Right lobe of liver (tissue), 6 donors: ENCODE data around the gene GABRR3. TPM values are rescaled to one million over a fixed set of nuclear protein-coding genes. Genes with fewer than 3 reads are reported as not detected.
A peak's percentile ranks its signal among the peaks of the same experiment; 100 is the strongest.

Source experiments
- ATAC-seq, 4 donors: fragments of 200-7000 bp; cut with Tn5 transposase; one replicate each; pipeline ENCODE4 v1.9.1; 2020; ENCODE audit warnings: mild to moderate bottlenecking in 4 of 4, moderate library complexity in 4 of 4
- DNase-seq, 3 donors: peaks; one replicate each; pipeline ENCODE4 v3.0.0-alpha.2; 2020
- H3K27ac ChIP-seq, 3 donors: fragments of 200-600 bp; one replicate each; pipeline ENCODE4 v1.8.0; 2022
- H3K27me3 ChIP-seq, 2 donors: fragments of 200-600 bp; one replicate each; pipeline ENCODE4 v1.8.0; 2022
- H3K36me3 ChIP-seq, 4 donors: fragments of 200-600 bp; sonication (generic) in 1 of 4; one replicate each; pipeline versions ENCODE4 v1.5.1 to v1.8.0; 2017 to 2022; ENCODE audit warnings: control low read depth in 1 of 4
- H3K4me1 ChIP-seq, 4 donors: fragments of 200-600 bp; sonication (generic) in 1 of 4; one replicate each; pipeline versions ENCODE4 v1.5.1 to v1.8.0; 2017 to 2022; ENCODE audit warnings: control low read depth in 1 of 4
- H3K4me3 ChIP-seq, 3 donors: fragments of 200-600 bp; one replicate each; pipeline ENCODE4 v1.8.0; 2022
- H3K9me3 ChIP-seq, 4 donors: fragments of 200-600 bp; sonication (generic) in 1 of 4; one replicate each; pipeline versions ENCODE4 v1.5.1 to v1.8.0; 2017 to 2022; ENCODE audit warnings: control low read depth in 1 of 4
- POLR2A ChIP-seq: fragments of 450-650 bp; IDR thresholded peaks from one replicate; pipeline ENCODE4 v1.6.1; 2017; ENCODE audit warnings: antibody characterized with exemption, mild to moderate bottlenecking
- WGBS: methylation state at CpG from one replicate; pipeline ENCODE4 v1.1.6; 2018; ENCODE audit warnings: low coverage, low lambda C conversion rate; ENCODE audit not compliant: insufficient coverage; ENCODE audit errors: missing lambda C conversion rate; 5-methylcytosine and 5-hydroxymethylcytosine counted together
- intact Hi-C, 2 donors: fragments of 100-400 bp; cut with DNase I; formaldehyde crosslinking; loops; one replicate each; pipeline versions ENCODE4 v1.11.2 to v1.14.1; 2022
- total RNA-seq, 6 experiments: library from RNA; depleted of rRNA in 2 of 6; stranded (reverse); fragments of >200 nt in 2 of 6; fragmentation: NEBNext Ultra II Directional in 3 of 6; extraction: Animal tissue kit (Norgen Biotek cat#: 25700) in 3 of 6; gene quantifications; one replicate each; pipeline versions ENCODE4 v1.1.0 to v1.2.4, GENCODE V29; 2016 to 2023
- TF ChIP-seq, protein P1 (sequence below), 4 donors: fragments of 200-600 bp in 3 of 4; fragments of 450-650 bp in 1 of 4; IDR thresholded peaks; one replicate each; pipeline versions ENCODE4 v1.5.1 to v1.8.0; 2016 to 2022; ENCODE audit warnings: antibody characterized with exemption in 4 of 4, mild to moderate bottlenecking in 2 of 4
- donor health status: DM: no; HTN: yes; CAD: no.
- donor health status: DM: no; HTN: no; CAD: no.
- donor health status: DM: no; HTN: no; CAD: no.
- donor health status: DM: no; HTN: yes; CAD: no.
- donor health status: DM: no; HTN: yes; CAD: no.

GABRR3 gene
- total RNA-seq, 6 experiments from 2014 or later, result 0.51 TPM; not detected in 5

GRCh38 chr3:97940034-97940433 is 95.1 kb downstream of the GABRR3 start:
- DNase-seq (no peak), ATAC-seq (peak; percentile 52 to 70 (median 64))
- Histone ChIP-seq H3K9me3 (no peaks in the 10 kb centered on the region), H3K27me3 (no peaks in the 10 kb centered on the region), H3K27ac (no peak overlapping the region), H3K4me3 (no peak overlapping the region), H3K36me3 (peaks cover 0 to 27% (median 5%) of the 10 kb centered on the region in 4 donors), H3K4me1 (no peaks in the 10 kb centered on the region)
- intact Hi-C loops, result no loop called here
- no peak for TF ChIP-seq POLR2A
- TF ChIP-seq, protein P1, sequence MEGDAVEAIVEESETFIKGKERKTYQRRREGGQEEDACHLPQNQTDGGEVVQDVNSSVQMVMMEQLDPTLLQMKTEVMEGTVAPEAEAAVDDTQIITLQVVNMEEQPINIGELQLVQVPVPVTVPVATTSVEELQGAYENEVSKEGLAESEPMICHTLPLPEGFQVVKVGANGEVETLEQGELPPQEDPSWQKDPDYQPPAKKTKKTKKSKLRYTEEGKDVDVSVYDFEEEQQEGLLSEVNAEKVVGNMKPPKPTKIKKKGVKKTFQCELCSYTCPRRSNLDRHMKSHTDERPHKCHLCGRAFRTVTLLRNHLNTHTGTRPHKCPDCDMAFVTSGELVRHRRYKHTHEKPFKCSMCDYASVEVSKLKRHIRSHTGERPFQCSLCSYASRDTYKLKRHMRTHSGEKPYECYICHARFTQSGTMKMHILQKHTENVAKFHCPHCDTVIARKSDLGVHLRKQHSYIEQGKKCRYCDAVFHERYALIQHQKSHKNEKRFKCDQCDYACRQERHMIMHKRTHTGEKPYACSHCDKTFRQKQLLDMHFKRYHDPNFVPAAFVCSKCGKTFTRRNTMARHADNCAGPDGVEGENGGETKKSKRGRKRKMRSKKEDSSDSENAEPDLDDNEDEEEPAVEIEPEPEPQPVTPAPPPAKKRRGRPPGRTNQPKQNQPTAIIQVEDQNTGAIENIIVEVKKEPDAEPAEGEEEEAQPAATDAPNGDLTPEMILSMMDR (IDR thresholded peaks at IDR 0.05), result peak in 1 of 4 donors; percentile 27
- 56% methylated on average over 1 of the region's 1 CpG for WGBS

GRCh38 chr3:97939401-97939800 is 95.7 kb downstream of the GABRR3 start:
- Histone ChIP-seq H3K27me3 (no peaks in the 10 kb centered on the region), H3K36me3 (peaks cover 0 to 21% (median 2%) of the 10 kb centered on the region in 4 donors), H3K9me3 (no peaks in the 10 kb centered on the region), H3K4me3 (no peak overlapping the region), H3K27ac (no peak overlapping the region), H3K4me1 (no peaks in the 10 kb centered on the region)
- DNase-seq, result no peak
- WGBS, result 91% methylated on average over 2 of the region's 2 CpGs
- no peak for TF ChIP-seq POLR2A
- TF ChIP-seq, protein P1 (IDR thresholded peaks at IDR 0.05), result no peak
- intact Hi-C loops, result no loop called here
- ATAC-seq, result no peak

- H3K36me3 ChIP-seq, result peaks cover 0 to 18% (median 1%) of the 10 kb centered on the region in 4 donors
- WGBS, result 100% methylated on average over 1 of the region's 1 CpG
- ATAC-seq, result no peak
Measured at GRCh38 chr3:97938444-97938843, 96.7 kb downstream of the GABRR3 start.

DNA sequence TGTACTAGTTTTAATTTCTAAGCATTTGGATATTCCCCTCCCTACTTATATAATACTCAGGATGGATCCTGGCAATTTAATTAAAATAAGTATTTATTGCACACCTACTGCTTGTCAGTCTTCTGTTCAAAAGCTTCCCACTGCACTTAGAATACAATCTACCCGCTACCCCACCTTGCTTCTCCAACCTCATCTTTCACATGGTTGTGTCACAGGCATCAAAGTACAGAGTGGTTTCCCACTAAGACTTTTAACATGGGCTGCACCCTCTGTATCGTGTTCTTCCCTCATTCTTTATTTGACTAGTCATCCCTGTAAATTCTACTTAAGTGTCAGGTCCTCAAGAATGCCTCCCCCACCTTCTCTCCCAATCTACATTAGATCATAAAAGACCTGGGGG is 97.9 kb downstream of the GABRR3 start:
- Histone ChIP-seq H3K9me3 (no peaks in the 10 kb centered on the region), H3K4me3 (no peak overlapping the region), H3K27ac (no peak overlapping the region), H3K36me3 (peaks cover 0 to 5% (median 1%) of the 10 kb centered on the region in 4 donors), H3K27me3 (no peaks in the 10 kb centered on the region), H3K4me1 (no peaks in the 10 kb centered on the region)
- no peak for TF ChIP-seq POLR2A
- TF ChIP-seq, protein P1 (IDR thresholded peaks at IDR 0.05), result no peak
- intact Hi-C loops, result no loop called here
- ATAC-seq (no peak), DNase-seq (no peak)
- 89% methylated on average over 2 of the region's 2 CpGs for WGBS

More at GRCh38 chr3:97938444-97938843, 96.7 kb downstream of the GABRR3 start:
- no peak for DNase-seq
- Histone ChIP-seq H3K4me1 (no peaks in the 10 kb centered on the region), H3K27ac (no peak overlapping the region), H3K9me3 (no peaks in the 10 kb centered on the region), H3K27me3 (no peaks in the 10 kb centered on the region), H3K4me3 (no peak overlapping the region)
- intact Hi-C loops, result no loop called here
- TF ChIP-seq, protein P1 (IDR thresholded peaks at IDR 0.05), result no peak
- TF ChIP-seq POLR2A, result no peak

- Histone ChIP-seq H3K9me3 (no peaks in the 10 kb centered on the region), H3K27me3 (no peaks in the 10 kb centered on the region), H3K36me3 (peaks cover 0 to 4% (median 1%) of the 10 kb centered on the region in 4 donors), H3K4me3 (no peak overlapping the region), H3K27ac (no peak overlapping the region), H3K4me1 (no peaks in the 10 kb centered on the region)
- no peak for ATAC-seq
- no peak for DNase-seq
- intact Hi-C loops, result no loop called here
- no peak for TF ChIP-seq POLR2A
- TF ChIP-seq, protein P1 (IDR thresholded peaks at IDR 0.05), result no peak
- 100% methylated on average over 1 of the region's 1 CpG for WGBS
Measured at GRCh38 chr3:97935842-97936241, 99.3 kb downstream of the GABRR3 start.
